ENCODE data around the gene THSD7B.
"Not testable (repeated sequence)": the region's sequence is repeated elsewhere in the genome, so short reads cannot be mapped to it uniquely, and the experiment has no call there.

THSD7B gene

GRCh38 chr2:136980303-136980702 is 215.0 kb downstream of the THSD7B start:
- no peak overlapping the region for H3K27ac ChIP-seq
- TF ChIP-seq ZFX (IDR thresholded peaks at IDR 0.05; ENCODE audit: borderline replicate concordance) (no peak), CTCF (IDR thresholded peaks at IDR 0.05) (no peak)

GRCh38 chr2:136981689-136982088 is 216.3 kb downstream of the THSD7B start:
- H3K27ac ChIP-seq = not testable (repeated sequence)

- H3K27ac ChIP-seq = no peak overlapping the region
- TF ChIP-seq CTCF (IDR thresholded peaks at IDR 0.05) (no peak), ZFX (IDR thresholded peaks at IDR 0.05; ENCODE audit: borderline replicate concordance) (no peak)
These were observed 219.7 kb downstream of the THSD7B start for GRCh38 chr2:136985044-136985443.

GRCh38 chr2:136986605-136987221 is 221.4 kb downstream of the THSD7B start:
- no peak for TF ChIP-seq ZFX (IDR thresholded peaks at IDR 0.05; ENCODE audit: borderline replicate concordance)
- TF ChIP-seq CTCF (IDR thresholded peaks at IDR 0.05) = no peak

GRCh38 chr2:136990316-136990715 is 225.0 kb downstream of the THSD7B start:
- TF ChIP-seq ZFX (IDR thresholded peaks at IDR 0.05; ENCODE audit: borderline replicate concordance) = no peak
- TF ChIP-seq CTCF (IDR thresholded peaks at IDR 0.05) = no peak
- no peak overlapping the region for H3K27ac ChIP-seq

More at GRCh38 chr2:136986605-136987221, 221.4 kb downstream of the THSD7B start:
- no peak overlapping the region for H3K27ac ChIP-seq

GRCh38 chr2:136994793-136995192 is 229.4 kb downstream of the THSD7B start:
- H3K27ac ChIP-seq = no peak overlapping the region
- TF ChIP-seq ZFX (IDR thresholded peaks at IDR 0.05; ENCODE audit: borderline replicate concordance) (no peak), CTCF (IDR thresholded peaks at IDR 0.05) (no peak)

GRCh38 chr2:136997557-136997956 is 232.2 kb downstream of the THSD7B start:
- no peak overlapping the region for H3K27ac ChIP-seq
- TF ChIP-seq CTCF (IDR thresholded peaks at IDR 0.05) (no peak), ZFX (IDR thresholded peaks at IDR 0.05; ENCODE audit: borderline replicate concordance) (no peak)

GRCh38 chr2:137000811-137001210 is 235.5 kb downstream of the THSD7B start:
- H3K27ac ChIP-seq = no peak overlapping the region
- TF ChIP-seq CTCF (IDR thresholded peaks at IDR 0.05) = no peak
- TF ChIP-seq ZFX (IDR thresholded peaks at IDR 0.05; ENCODE audit: borderline replicate concordance) = no peak
